SU-DHL-6 (cell line): ENCODE data around the gene NTM.

Experiments
- CTCF ChIP-seq: fragments of 200-600 bp; sonication (generic); IDR thresholded peaks from one replicate; pipeline ENCODE4 v1.5.1; 2017; ENCODE audit warnings: antibody characterized with exemption, mild to moderate bottlenecking, low read length, moderate library complexity; ENCODE audit not compliant: insufficient read depth, poor library complexity, severe bottlenecking
- EZH2phosphoT487 ChIP-seq: fragments of 200-600 bp; sonication (generic), shearing (Covaris generic); conservative IDR thresholded peaks from 2 replicates; pipeline ENCODE4 v1.6.1; 2018; ENCODE audit warnings: mild to moderate bottlenecking, antibody characterized with exemption, low read length, moderate library complexity, mixed read lengths

GRCh38 chr11:132137981-132138313, 767.5 kb downstream of the NTM start:
- no peak for TF ChIP-seq CTCF
- TF ChIP-seq EZH2phosphoT487: no peak
